Panc1 (cell line): ENCODE measurements around the gene CCDC61. TPM values are rescaled to one million over a fixed set of nuclear protein-coding genes. Genes with fewer than 3 reads are reported as not detected.

Source experiments
- ATAC-seq: fragments of 200-7000 bp; cut with Tn5 transposase; 2 replicates; pipeline ENCODE4 v1.9.1; 2020; ENCODE audit warnings: mild to moderate bottlenecking, moderate library complexity
- BruUV-seq: library from RNA; stranded (reverse); fragments of 400-500 nt; replicated peaks from 2 replicates; lab custom pipeline; 2021; lab: Mats Ljungman, UMichigan
- CTCF ChIA-PET: fragments of 300-600 bp; sonication (Branson Sonifier 250); formaldehyde crosslinking; loops from one replicate; lab custom pipeline; 2022; ENCODE audit warnings: antibody characterized with exemption; lab: Charles Lee
- POLR2A ChIA-PET: fragments of 300-600 bp; sonication (Branson Sonifier 250); formaldehyde crosslinking; loops from one replicate; lab custom pipeline; 2022; ENCODE audit warnings: antibody characterized with exemption; lab: Charles Lee
- DNase-seq: peaks from one replicate; pipeline ENCODE4 v3.0.0-alpha.2; 2010; ENCODE audit warnings: low read depth, low spot score
- H3K27ac ChIP-seq: 2 replicates; pipeline ENCODE4 v1.5.1; 2011; ENCODE audit warnings: mild to moderate bottlenecking, low read length, inconsistent platforms
- H3K27me3 ChIP-seq: fragments of 200-500 bp; sonication (Bioruptor generic); 2 replicates; pipeline ENCODE4 v1.6.0; 2014; ENCODE audit warnings: low read length, inconsistent platforms; ENCODE audit not compliant: control insufficient read depth, insufficient read depth
- H3K36me3 ChIP-seq: fragments of 200-500 bp; sonication (Bioruptor generic); 2 replicates; pipeline ENCODE4 v1.5.1; 2014; ENCODE audit warnings: inconsistent platforms, mild to moderate bottlenecking, low read length, moderate library complexity; ENCODE audit not compliant: control insufficient read depth, insufficient read depth
- H3K4me1 ChIP-seq: 2 replicates; pipeline ENCODE4 v1.5.1; 2011; ENCODE audit warnings: inconsistent platforms, mild to moderate bottlenecking, low read length, moderate library complexity; ENCODE audit not compliant: control insufficient read depth, insufficient read depth
- H3K4me3 ChIP-seq, 2 experiments: 2 replicates each; pipeline ENCODE4 v1.5.1; 2011 to 2012; ENCODE audit warnings: low read depth in 2 of 2, low read length in 2 of 2, mild to moderate bottlenecking in 2 of 2, inconsistent platforms in 1 of 2, moderate library complexity in 1 of 2
- H3K9me3 ChIP-seq: fragments of 200-500 bp; sonication (Bioruptor generic); 2 replicates; pipeline ENCODE4 v1.5.1; 2014; ENCODE audit warnings: low read depth, mild to moderate bottlenecking, inconsistent platforms, low read length, moderate library complexity; ENCODE audit not compliant: control insufficient read depth, insufficient read depth
- POLR2AphosphoS5 ChIP-seq: IDR thresholded peaks from 2 replicates; pipeline ENCODE4 v1.6.1; 2012; ENCODE audit warnings: mild to moderate bottlenecking, low read depth, low read length, moderate library complexity
- REST ChIP-seq, 2 experiments: IDR thresholded peaks; 2 replicates each; pipeline ENCODE4 v1.6.1; 2011 to 2012; ENCODE audit warnings: low read depth in 2 of 2, control low read depth in 1 of 2, low read length in 1 of 2, mild to moderate bottlenecking in 1 of 2, moderate library complexity in 1 of 2; ENCODE audit not compliant: insufficient read depth in 1 of 2
- SIN3A ChIP-seq: IDR thresholded peaks from 2 replicates; pipeline ENCODE4 v1.6.1; 2012; ENCODE audit warnings: low read depth, mild to moderate bottlenecking, low read length, moderate library complexity, borderline replicate concordance; ENCODE audit not compliant: insufficient read depth
- TCF7L2 ChIP-seq: IDR thresholded peaks from 2 replicates; pipeline ENCODE4 v1.6.1; 2011; ENCODE audit warnings: mild to moderate bottlenecking, low read depth, low read length, inconsistent platforms
- in situ Hi-C: cut with HindIII; loops from 2 replicates; pipeline ENCODE4 v1.10.0; 2016; ENCODE audit warnings: low sequenced_read_pairs, low pct_unique_long_range_greater_than_20kb
- intact Hi-C: fragments of 100-400 bp; cut with micrococcal nuclease; formaldehyde crosslinking; loops from one replicate; pipeline ENCODE4 v1.10.0; 2022; ENCODE audit not compliant: unreplicated experiment
- total RNA-seq: library from RNA; stranded (reverse); gene quantifications from one replicate; pipeline ENCODE4 v1.2.1, GENCODE V29; 2021; ENCODE audit not compliant: unreplicated experiment
- TF ChIP-seq, protein P1 (sequence below): fragments of 450-650 bp; IDR thresholded peaks from 2 replicates; pipeline ENCODE4 v1.5.1; 2017; ENCODE audit warnings: mild to moderate bottlenecking

The CCDC61 gene
- total RNA-seq, 1 experiment from 2014 or later: 17.9 TPM

DNA sequence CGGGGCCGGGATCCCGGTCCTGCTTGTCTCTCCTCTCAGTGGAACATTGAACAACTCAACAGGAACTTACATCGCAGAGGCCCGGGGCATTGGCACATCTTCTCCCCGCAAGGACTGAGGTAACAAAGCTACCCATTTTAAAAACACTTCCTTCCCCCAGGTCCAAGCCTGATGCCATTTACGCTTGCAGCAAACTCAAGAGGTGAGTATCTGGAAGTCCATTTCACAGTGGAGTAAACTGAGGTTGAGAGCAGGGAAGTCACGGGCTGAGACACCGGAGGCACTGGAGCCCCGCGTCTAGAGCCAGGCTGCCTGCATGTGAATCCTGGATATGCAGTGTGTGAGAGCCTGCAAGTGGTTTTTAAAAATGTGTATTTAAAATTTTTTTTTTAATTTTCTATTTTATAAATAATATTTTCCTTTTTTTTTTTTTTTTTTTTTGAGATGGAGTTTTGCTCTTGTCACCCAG is 28.1 kb downstream of the CCDC61 start:
- no peak for TF ChIP-seq POLR2AphosphoS5
- no peak for TF ChIP-seq SIN3A
- TF ChIP-seq TCF7L2: no peak
- TF ChIP-seq REST (IDR thresholded peaks at IDR 0.05; ENCODE audit: insufficient read depth in 1 of 2, low read depth in 2 of 2, low read length in 1 of 2): no peak
- TF ChIP-seq, protein P1, sequence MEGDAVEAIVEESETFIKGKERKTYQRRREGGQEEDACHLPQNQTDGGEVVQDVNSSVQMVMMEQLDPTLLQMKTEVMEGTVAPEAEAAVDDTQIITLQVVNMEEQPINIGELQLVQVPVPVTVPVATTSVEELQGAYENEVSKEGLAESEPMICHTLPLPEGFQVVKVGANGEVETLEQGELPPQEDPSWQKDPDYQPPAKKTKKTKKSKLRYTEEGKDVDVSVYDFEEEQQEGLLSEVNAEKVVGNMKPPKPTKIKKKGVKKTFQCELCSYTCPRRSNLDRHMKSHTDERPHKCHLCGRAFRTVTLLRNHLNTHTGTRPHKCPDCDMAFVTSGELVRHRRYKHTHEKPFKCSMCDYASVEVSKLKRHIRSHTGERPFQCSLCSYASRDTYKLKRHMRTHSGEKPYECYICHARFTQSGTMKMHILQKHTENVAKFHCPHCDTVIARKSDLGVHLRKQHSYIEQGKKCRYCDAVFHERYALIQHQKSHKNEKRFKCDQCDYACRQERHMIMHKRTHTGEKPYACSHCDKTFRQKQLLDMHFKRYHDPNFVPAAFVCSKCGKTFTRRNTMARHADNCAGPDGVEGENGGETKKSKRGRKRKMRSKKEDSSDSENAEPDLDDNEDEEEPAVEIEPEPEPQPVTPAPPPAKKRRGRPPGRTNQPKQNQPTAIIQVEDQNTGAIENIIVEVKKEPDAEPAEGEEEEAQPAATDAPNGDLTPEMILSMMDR: no peak
- ATAC-seq (no peak), DNase-seq (no peak)
- H3K27ac ChIP-seq: no peak overlapping the region
- BruUV-seq: no TSS peak
- H3K36me3 ChIP-seq: no peaks in the 10 kb centered on the region
- in situ Hi-C loops (no loop called here), intact Hi-C loops (no loop called here)
- no peaks in the 10 kb centered on the region for H3K4me1 ChIP-seq
- ChIA-PET CTCF (interaction anchor here (0.7 kb wide), 1 partner anchor 55 kb away, joined by 8 read pairs; no protein-coding TSS in a partner anchor), POLR2A (no interaction called here)
- no peaks in the 10 kb centered on the region for H3K27me3 ChIP-seq
- H3K4me3 ChIP-seq: no peak overlapping the region
- no peaks in the 10 kb centered on the region for H3K9me3 ChIP-seq

DNA sequence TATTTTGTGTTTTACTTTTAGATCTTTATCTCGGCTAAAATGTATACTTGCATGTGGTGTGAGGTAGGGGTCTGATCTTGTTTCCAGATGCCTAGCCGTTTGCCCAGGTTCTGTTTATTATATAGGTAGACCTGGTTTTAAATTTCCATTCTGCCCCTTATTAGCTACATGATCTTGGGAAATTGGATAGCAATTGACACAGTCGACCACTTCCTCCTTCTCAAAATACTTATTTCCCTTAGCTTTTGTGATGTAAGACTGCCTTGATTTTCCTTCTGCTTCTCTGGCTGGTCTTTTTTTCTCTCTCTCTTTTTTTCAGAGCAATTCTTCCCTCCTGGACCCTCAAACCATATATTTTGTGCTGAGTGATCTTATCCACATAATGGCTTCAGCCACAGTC is 30.6 kb downstream of the CCDC61 start:
- H3K4me1 ChIP-seq: no peaks in the 10 kb centered on the region
- ATAC-seq (no peak), DNase-seq (no peak)
- TF ChIP-seq, protein P1: no peak
- no peak for TF ChIP-seq POLR2AphosphoS5
- no peak for TF ChIP-seq REST (IDR thresholded peaks at IDR 0.05; ENCODE audit: insufficient read depth in 1 of 2, low read depth in 2 of 2, low read length in 1 of 2)
- no peak for TF ChIP-seq SIN3A
- no peak for TF ChIP-seq TCF7L2
- H3K27me3 ChIP-seq: no peaks in the 10 kb centered on the region
- ChIA-PET POLR2A (no interaction called here), CTCF (interaction anchor here (0.6 kb wide), 1 partner anchor 54 kb away, joined by 4 read pairs; no protein-coding TSS in a partner anchor)
- intact Hi-C loops (loop anchor here (5.0 kb wide), 1 partner anchor 241 kb away; no protein-coding TSS in a partner anchor), in situ Hi-C loops (no loop called here)
- H3K9me3 ChIP-seq: no peaks in the 10 kb centered on the region
- H3K36me3 ChIP-seq: no peaks in the 10 kb centered on the region
- no TSS peak for BruUV-seq
- H3K27ac ChIP-seq: no peak overlapping the region
- H3K4me3 ChIP-seq: no peak overlapping the region
